ENCODE data around the gene PPFIA1.
"Not testable (repeated sequence)": the region's sequence is repeated elsewhere in the genome, so short reads cannot be mapped to it uniquely, and the experiment has no call there.

The PPFIA1 gene

GRCh38 chr11:70326365-70326811 lies 55.9 kb downstream of the PPFIA1 start:
- DNase-seq (ENCODE audit: low read depth) = peak; percentile 60

- DNase-seq (ENCODE audit: low read depth) = no peak
Measured at GRCh38 chr11:70326833-70327232, 56.3 kb downstream of the PPFIA1 start.

- DNase-seq (ENCODE audit: low read depth) = no peak
Measured at GRCh38 chr11:70327717-70328116, 57.2 kb downstream of the PPFIA1 start.

- DNase-seq (ENCODE audit: low read depth) = no peak
Measured at GRCh38 chr11:70328556-70328955, 58.1 kb downstream of the PPFIA1 start.

- not testable (repeated sequence) for DNase-seq (ENCODE audit: low read depth)
Measured at GRCh38 chr11:70331320-70331843, 60.9 kb downstream of the PPFIA1 start.

GRCh38 chr11:70331901-70332300 lies 61.4 kb downstream of the PPFIA1 start:
- no peak for DNase-seq (ENCODE audit: low read depth)

- DNase-seq (ENCODE audit: low read depth) = no peak
Measured at GRCh38 chr11:70332567-70332966, 62.1 kb downstream of the PPFIA1 start.

GRCh38 chr11:70333261-70333660 lies 62.8 kb downstream of the PPFIA1 start:
- no peak for DNase-seq (ENCODE audit: low read depth)

GRCh38 chr11:70334351-70334995 lies 64.0 kb downstream of the PPFIA1 start:
- no peak for DNase-seq (ENCODE audit: low read depth)

GRCh38 chr11:70335511-70335910 lies 65.0 kb downstream of the PPFIA1 start:
- no peak for DNase-seq (ENCODE audit: low read depth)

- DNase-seq (ENCODE audit: low read depth) = no peak
Measured at GRCh38 chr11:70338594-70338993, 68.1 kb downstream of the PPFIA1 start.

- DNase-seq (ENCODE audit: low read depth) = no peak
Measured at GRCh38 chr11:70339066-70339465, 68.6 kb downstream of the PPFIA1 start.

GRCh38 chr11:70341881-70342429 lies 71.5 kb downstream of the PPFIA1 start:
- no peak for DNase-seq (ENCODE audit: low read depth)

- no peak for DNase-seq (ENCODE audit: low read depth)
Measured at GRCh38 chr11:70343636-70344035, 73.1 kb downstream of the PPFIA1 start.

- no peak for DNase-seq (ENCODE audit: low read depth)
Measured at GRCh38 chr11:70348191-70348590, 77.7 kb downstream of the PPFIA1 start.

- DNase-seq (ENCODE audit: low read depth) = no peak
Measured at GRCh38 chr11:70348608-70349007, 78.1 kb downstream of the PPFIA1 start.

GRCh38 chr11:70351646-70352045 lies 81.2 kb downstream of the PPFIA1 start:
- DNase-seq (ENCODE audit: low read depth) = no peak

- DNase-seq (ENCODE audit: low read depth) = no peak
Measured at GRCh38 chr11:70352100-70352499, 81.6 kb downstream of the PPFIA1 start.

GRCh38 chr11:70352601-70353000 lies 82.1 kb downstream of the PPFIA1 start:
- no peak for DNase-seq (ENCODE audit: low read depth)

- DNase-seq (ENCODE audit: low read depth) = no peak
Measured at GRCh38 chr11:70353329-70353728, 82.8 kb downstream of the PPFIA1 start.

- DNase-seq (ENCODE audit: low read depth) = no peak
Measured at GRCh38 chr11:70353900-70354568, 83.5 kb downstream of the PPFIA1 start.

- no peak for DNase-seq (ENCODE audit: low read depth)
Measured at GRCh38 chr11:70354629-70355028, 84.1 kb downstream of the PPFIA1 start.

GRCh38 chr11:70358753-70359152 lies 88.3 kb downstream of the PPFIA1 start:
- DNase-seq (ENCODE audit: low read depth) = no peak

All from GM04503 (cell line).